Stimulated activated CD8-positive, alpha-beta memory T cell treated with anti-CD3 and anti-CD28 coated beads, Interleukin-4, amount 100 ng/mL, for 48 hours (primary cell): ENCODE measurements around the gene CFAP99.
"Not testable (repeated sequence)": the region's sequence is repeated elsewhere in the genome, so short reads cannot be mapped to it uniquely, and the experiment has no call there.

Experiments
- DNase-seq: peaks from one replicate; pipeline ENCODE4 v3.0.0-alpha.2; 2020

CFAP99 gene

DNA sequence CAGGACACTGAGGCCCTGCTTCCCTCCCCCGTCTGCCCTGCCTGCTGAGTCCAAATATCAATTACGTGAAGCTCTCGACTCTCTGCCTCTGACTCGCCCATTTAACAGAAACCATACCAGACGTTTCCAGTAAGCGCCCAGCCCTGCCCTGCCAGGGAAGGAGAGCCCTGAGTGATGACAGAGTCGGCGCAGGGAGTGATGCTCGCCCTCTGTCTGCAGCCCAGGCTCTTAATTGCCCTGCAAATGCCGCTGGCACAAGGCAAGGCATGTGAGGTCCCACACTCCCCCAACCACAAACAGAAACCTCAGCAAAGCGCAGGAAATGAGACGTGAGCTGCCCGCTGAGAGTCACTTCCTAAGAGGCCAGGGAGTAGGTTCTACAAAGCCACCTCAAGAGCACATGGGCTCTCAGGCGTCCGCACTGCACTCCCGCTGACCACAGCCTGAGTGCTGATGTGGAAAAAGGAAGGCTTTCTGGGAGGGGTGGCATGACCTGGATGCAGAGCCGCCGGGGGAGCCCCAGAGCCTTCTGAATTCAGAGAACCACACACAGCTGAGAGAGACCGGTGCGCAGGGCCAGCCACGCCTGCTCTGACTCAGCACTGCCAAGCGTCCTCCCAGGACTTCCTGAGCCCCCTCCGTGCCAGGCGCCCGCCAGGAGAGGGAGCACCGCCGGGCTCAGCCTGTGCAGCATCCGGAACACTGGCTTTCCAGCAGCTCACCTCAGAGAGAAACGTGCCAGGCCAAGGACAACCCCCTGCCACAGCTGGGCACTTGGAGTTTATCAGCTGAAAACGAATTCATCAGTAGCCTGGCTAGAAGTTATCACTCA lies 5.7 kb upstream of the CFAP99 start:
- DNase-seq = peak; percentile 89

DNA sequence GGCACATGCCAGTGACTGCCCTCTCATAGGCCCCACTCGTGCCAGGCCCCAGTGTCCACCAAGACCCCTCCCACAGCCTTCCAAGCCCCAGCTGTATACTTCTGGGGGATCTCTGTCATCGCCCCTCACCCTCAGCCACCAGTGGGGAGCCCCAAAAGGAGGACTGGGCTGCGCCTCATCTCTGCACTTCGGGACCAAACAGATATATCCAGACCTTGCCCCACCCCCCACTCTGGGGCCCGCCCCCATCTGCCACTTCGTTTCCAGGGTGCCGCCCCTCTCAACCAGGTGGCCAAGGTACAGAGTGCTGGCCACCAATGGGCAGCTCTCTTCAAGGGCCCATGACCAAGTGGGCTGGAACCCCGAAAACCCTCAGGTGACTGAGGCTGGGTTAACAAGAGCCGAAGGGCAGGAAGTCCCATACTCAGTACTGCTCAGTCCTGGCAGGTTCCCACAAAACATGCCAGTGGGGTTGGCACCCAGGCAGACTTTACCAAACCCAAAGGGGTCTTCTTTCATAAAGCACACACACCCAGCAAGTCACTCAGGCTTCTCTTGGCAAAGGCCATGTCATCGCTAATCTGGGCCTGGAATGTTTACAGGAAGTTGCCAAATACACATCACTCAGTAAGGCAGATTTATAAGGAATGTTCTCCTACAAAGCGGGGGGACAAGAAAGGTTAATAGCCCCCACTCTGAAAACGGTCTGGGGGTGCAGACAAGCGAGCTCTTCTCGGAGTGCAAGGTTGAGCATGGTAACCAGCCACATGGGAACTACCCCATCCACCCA lies 4.7 kb upstream of the CFAP99 start:
- DNase-seq = peak; percentile 68

DNA sequence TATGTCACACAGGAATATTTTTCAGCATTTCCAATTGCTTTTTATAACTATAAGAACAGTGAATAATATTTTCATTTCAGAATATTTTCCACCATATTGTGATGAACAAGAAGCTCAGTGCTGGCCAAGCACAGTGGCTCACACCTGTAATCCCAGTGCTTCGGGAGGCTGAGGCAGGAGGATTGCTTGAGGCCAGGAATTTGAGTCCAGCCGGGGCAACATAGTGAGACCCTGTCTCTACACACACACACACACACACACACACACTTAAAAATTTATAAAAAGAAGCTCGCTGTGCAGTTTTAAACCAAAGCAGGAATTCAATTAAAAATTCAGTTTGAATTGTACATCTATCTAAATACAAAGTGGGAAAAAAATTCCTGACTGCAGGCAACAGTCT lies 3.5 kb upstream of the CFAP99 start:
- no peak for DNase-seq

DNA sequence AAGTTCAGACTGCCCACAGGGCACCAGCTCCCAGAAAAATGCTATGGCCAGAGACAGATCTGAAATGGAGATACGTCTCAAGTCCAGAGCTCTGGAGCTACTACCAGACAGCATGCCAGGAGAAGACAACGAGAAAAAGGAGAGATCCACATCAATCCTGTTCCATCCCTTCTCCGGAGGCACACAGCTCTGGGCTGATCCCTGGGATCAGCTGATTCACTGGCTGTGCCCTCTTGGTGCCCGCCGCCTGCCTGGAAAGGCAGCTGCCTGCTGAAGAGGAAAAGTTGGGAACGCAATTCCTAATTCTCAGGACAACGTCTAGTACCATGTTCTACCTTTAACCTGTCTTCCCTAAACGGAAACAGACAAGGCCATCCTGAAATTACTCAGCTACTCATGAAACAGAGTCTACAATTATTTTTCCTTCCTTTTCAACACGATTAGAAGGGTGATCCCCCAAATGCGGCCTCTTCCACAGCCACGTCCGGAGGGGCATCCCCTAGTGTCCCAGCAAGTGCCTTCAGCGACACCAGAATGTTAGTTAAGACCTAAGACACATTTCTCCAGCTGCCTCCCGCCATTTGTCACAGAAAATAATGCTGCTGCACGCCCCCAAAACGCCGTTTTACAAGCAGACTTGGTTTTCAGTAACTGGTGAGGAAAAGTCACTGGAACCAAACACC lies 2.7 kb upstream of the CFAP99 start:
- no peak for DNase-seq

DNA sequence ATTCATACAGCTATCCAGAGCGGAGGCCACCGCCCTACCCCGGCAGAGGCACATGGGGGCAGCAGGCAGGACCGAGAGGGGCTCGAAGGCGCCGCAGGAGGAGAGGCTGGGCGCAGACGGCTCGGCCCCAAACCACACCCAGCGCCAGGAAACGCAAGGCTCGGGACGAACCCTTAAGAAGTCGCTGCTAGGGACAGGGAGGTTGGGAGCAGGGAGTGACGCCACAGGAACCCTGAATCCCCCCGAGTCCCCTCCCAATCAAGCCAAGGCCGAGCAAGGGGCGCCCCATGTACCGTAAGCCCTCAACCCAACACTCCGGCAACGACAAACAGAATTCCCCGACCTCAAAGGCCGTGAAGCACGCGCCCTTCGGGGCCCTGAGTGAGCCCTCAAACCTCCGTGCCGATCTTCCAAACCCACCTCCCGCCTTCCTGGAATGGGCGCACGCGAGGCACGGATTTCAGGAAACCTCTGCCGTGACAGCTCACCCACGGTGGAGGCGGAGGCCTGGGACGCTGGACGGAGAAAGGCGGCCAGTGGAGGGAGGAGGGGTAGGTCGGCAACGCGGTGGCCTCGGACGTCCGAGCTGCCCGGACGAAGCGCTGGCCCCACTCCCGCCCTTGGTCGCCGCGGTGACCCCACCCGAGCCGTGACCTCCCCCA lies 2.1 kb upstream of the CFAP99 start:
- DNase-seq = peak; percentile 62

DNA sequence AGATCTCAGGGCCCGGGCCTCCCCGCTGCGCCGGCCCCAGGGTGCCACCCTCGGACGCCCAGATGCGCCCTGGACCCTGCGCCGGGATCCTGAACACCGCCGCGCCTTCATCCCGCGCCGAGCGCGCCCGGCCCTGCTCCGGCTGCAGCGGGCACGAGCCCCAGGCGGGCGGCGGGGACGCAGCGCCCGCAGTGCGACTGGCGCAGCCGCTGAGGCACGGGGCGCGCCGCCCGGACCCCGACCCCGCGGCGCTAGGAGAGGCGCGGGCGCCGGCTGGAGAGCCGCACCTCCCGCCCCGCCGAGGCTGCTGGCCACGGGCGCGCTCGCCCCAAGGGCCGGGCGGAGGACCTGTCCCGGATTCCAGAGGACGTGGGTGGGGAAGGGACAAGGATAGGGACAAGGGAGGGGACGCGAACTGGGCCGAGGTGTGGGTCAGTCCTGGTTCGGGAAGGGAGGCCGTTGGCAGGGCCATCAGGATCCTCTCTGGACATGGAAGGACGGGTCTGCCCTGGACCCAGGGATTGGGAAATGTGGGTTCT lies 1.5 kb upstream of the CFAP99 start:
- DNase-seq = peak; percentile 36

DNA sequence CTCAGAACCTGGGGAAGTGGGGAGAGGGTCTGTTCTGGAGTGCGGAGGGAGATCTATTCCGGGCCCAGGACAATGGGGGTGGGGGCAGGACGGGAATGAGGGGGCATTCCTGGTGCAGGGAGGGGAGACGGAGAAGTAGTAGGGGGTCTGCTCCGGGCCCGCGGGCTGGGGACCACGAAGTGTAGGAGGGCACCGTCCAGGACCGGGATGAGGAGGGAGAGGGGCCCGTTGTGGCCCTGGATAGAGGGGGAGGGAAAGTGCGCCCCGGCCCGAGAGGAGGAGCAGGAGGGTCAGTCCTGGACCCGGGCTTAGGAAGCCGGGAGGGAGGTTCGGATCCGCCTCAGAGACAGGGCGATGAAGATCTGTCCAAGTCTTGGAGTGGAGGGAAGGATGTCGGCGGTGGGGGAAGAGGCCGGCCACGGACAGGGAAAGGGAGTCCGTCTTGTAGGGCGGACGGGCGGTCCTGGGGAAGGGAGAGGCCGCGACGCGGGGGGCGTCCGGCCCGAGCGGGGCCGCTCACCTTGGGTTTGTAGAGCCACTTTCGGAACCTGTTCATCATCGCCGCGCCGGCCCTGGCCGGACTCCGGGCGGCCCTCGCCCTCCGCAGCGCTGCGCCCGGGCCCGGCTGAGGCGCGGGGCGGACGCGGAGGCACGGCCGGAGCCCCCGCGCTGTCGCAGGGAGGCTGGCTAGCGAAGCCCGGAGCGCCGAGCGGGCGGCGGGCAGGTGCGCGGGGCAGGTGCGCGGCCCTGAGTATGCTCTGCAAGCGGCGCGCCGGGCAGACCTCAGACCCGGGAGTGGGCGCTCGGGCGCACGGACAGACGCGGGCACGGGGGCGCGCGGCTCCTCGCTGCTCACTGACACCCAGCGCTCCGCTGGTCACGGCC lies 748 bp upstream of the CFAP99 start, which contains the start of gene ZFYVE28:
ZFYVE28 (minus strand) TSS at position 881 of the 885 bp plus-strand sequence; CDS start at position 559, 322 bp downstream.
- DNase-seq = peak; percentile 48

DNA sequence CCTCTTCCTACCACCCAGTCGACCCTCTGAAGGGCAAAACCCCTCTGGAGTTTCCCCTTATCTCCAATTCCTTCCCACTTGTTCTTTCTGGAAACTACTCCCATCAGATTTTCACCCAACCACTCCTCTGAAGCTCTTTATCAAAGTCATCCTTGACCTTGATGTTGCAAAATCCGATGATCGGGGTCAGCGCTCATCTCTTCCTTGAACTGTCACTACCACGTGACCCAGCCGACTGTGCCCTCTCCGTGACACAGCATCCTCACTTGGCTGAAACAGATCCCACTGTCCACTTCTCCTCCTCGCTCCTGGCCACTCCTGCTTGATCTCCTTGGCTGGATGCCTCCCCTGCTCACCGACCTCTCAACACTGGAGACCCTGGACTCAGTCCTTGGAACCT lies 1.1 kb downstream of the CFAP99 start:
- DNase-seq = no peak

DNA sequence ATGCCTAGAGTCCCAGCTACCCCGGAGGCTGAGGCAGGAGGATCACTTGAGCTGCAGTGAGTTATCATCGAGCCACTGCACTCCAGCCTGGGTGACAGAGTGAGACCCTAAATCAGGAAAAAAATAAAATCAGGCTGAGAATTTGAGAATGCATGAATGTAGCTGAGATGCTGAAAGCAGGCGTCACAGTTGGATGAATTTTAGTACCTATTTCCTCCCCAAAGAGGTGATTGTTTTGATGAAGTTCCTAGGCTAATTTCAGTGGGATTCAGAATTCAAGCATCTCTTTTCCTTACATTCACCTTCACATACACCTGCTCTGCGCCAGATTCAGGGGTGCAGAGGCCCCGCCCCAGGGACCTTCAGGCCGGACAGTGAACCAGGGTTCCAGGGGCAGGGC lies 3.2 kb downstream of the CFAP99 start:
- no peak for DNase-seq

DNA sequence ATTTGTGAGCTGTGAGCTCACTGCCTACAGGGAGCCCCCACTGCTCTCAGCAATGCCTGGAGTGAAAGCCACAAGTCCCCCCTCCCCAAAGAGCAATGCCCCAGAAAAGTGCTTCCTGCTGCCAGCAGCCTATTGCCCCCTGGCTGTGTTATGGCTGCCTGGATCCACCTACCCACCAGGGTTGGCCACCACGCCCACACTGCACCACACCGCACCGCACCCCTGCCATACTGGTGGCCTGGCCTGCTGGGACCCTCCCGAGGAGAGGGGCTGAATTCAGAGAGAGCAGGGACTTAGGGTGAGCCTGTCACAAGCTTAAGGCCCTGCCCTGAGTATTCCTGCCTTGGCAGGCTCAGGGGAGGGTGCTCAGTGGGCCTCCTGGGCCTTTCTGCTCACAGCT lies 4.3 kb downstream of the CFAP99 start:
- DNase-seq = no peak

DNA sequence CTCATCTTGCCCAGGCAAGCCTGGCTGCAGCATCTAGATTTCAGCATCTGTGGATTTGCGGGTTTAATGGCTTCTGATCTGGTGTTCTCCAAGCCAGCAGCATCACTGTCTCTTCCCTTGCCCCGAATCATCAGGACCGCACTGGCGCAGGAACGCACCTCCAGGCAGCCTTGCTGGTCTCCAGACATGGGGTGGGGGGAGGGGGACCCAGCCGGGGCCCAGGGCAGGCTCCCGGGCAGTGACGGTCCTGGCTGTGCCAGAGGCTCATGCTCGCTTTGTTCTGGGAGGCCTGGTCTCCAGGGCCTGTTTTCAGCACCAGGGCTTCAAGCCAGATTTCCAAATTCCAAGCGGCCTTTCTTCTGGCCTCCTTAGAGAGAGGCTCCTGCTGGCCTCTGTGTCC lies 4.9 kb downstream of the CFAP99 start:
- no peak for DNase-seq

DNA sequence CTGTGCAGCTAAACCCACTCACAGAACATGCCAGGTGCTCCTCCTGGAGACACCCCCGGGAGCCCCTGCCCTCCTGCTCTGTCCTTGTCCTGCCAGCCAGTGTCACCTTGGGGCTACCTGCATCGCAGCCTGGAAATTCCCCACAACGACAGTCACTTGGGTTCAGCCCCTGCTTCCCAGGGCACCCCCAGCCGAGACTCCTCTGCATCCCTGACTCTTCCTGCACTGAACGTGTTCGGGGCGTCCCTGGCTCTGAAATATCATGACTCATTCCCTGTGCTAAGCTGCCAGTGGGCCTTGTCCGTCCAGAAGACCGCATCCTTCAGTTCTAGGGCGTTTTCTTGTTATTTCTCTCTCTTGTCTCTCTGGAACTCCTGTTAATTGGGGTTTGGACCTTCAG lies 5.8 kb downstream of the CFAP99 start:
- DNase-seq = no peak

DNA sequence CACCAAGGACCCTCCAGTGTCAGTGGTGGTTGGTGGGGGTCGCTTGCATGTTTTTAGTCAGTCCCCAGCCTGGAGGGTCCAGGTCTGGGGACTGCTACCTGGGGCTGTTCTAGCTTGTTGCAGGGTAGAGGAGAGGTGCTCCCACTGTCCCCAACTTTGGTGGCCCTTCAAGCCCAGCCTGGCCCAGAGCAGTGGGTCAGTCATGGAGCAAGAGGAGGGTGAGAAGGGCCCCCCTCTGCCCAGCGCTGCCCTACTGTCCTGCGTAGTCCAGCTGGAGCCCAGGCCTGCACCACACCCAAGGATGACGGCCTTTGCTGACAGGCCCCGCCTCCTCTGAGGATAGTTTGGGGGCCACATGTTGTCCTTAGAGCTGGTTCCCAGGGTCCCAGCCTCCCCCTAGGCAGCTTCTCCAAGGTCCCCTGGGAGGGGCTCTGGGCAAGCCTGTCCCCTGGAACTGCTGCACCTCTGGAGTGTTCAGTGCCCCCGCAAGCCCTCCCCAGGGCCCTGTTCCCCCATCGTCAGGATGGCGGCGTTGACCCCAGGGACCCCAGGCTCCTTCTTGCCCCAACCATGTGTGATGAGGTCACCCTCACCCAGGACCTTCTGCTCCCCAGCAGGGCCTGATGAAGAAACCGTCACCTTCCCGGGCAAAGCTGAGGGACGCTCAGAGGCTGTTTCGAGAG lies 6.8 kb downstream of the CFAP99 start:
- no peak for DNase-seq

DNA sequence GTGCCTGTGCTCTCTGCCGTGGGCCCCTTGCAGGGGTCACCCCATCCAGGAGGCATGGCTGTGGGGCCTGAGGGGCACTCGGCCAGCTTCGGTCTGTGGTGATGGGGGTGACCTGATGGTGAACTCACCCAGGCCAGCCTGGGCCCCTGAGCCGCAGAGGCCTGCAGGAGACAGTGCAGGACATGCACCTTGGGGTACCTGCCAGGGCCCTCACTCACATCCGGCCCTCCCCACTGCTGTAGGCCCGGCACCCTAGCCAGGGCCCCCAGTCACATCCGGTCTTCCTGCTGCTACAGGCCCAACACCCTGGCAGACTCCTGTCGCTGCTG lies 7.3 kb downstream of the CFAP99 start:
- no peak for DNase-seq

DNA sequence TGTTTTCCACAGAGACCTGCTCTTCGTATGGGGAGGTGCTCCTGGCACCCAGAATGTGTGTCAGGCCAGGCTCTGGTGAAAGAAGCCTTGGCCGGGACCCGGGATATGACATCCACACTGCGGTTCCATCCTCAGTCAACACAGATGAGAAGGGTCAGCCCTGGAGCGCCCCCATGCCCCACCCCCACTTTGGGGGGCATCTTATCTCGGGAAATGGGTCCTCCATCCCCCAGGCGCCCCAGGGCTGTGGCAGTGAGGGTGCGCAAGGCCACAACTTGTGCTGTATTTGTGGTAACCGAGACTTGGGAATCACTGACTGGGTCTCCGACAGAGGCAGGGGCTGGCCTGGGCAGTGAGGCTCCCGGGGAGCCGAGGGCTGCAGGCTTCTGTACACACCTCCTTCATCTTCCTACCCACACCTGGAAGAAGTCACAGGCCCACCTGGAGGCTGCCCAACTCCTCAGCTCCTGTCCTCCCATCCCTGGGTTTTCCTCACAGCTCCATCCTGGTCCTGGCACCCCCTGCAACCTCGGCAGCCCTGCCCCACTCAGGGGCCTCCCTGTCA lies 8.0 kb downstream of the CFAP99 start:
- DNase-seq = no peak

DNA sequence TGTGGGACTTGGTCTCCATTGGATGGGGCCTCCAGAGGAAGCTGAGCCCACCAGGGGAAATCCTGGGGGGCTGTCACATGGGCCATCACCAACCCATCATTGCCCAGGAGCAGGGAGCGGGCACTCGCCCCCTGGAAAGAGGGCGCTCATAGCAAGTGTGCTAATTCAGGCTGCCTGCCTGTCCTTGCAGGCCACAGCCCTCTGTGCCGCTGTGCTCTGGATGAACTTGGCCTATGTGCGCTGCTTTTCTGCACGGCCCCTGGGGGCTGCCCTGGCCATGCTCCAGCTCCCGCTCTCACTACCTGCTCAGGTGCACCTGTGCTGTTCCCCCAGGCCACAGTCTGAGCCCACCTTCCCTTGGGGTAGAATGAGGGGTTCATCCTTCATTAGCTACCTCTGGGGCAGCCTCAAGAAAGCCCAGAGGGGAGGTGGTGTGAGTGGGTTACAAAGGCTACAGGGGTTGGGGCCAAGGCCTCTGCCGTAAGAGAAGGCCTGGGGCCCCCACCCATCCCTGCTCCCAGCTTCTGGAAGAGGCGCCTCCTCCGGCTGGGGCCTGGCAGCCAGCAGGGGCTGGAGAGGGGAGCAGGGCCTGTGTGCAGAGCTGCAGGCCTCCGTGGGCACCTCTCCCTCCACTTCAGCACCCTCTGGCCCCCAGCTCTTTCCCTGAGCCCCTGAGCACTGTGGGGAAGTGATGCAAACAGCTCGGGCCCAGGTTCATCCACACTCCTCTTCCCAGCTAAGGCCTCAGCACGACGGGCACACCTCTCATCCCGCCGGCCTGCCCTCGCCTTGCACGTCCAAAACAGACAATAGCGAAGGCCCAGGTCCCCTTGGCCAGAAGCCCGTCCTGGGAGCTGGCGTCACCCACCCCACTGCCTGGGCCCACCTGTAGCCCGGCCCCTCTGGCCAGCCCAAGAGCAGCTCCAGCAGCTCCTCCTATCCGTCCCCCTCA lies 8.9 kb downstream of the CFAP99 start:
- DNase-seq = no peak

DNA sequence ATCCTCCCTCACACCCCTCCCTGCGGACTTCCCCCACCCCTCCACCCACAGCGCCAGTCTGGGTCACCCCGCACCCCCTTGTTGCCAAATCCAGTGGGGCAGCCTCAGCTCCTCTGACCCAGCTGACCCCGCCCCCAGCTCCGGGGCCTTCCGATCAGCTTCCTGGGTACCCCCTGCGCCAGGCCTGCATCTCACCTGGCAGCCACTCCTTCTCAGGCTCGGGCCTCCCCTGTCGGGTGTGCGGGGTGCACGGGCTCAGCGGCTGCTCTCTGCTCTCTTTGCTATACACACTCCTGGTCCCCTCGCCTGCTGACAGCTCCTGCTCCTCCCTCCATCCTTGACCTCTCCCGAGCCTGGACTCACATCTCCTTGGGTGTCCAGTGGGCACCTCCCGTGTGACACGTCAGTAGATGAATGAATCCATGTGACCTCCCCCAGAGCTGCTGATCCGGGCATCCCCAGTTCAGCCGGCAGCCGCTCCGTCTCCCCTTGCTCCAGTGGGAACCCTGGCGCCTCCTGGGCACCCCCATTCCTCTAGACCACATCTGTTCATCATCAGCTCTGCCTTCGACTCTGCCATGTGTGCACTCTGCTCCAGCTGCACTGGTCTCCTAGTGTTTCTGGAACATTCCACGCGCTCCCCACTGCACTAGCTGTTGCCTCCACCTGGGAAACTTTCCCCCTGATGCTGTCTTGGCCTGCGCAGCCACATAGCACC lies 9.9 kb downstream of the CFAP99 start:
- DNase-seq = no peak

DNA sequence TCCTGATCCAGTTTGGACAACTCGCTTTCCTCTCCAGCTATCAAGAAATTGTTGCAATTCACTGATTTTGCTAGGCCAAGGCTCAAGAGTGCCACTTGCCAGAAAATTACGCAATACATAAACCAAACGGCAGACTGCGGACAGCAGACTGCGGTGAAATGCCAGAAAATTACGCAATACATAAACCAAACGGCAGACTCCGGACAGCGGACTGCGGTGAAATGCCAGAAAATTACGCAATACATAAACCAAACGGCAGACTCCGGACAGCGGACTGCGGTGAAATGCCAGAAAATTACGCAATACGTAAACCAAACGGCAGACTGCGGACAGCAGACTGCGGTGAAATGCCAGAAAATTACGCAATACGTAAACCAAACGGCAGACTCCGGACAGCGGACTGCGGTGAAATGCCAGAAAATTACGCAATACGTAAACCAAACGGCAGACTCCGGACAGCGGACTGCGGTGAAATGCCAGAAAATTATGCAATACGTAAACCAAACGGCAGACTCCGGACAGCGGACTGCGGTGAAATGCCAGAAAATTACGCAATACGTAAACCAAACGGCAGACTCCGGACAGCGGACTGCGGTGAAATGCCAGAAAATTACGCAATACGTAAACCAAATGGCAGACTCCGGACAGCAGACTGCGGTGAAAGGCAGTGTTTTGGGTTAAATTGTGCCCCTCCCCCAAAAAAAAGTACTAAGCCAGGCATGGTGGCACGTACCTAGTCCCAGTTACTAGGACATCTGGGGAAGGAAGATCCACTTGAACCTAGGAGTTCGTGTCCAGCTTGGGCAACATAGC lies 11.4 kb downstream of the CFAP99 start:
- not testable (repeated sequence) for DNase-seq
